ENCODE results near the gene GAMT.

Gene GAMT

DNA sequence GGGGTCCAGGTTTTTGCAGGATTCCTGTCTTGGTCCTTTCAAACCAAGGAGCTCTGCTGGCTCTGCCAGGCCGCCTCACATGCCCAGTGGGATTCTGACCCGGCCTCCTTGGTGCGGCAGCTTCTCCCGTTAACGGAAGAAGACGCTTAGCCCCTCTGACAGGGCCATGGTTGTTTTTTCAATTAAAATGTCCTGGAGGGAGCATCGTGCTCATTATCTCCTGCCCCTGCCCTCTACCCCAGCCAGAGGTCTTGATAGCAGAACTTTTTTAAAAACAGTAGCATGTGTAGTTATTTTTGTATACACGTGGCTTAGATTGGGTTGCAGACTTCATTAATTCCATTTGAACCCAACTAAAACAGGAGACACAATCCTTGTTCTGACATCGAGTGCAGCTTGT, 25.4 kb upstream of the GAMT start:
- TF ChIP-seq GATA2 (IDR thresholded peaks at IDR 0.05; ENCODE audit: low read depth, low read length): no peak
- TF ChIP-seq GATA3 (IDR thresholded peaks at IDR 0.05; ENCODE audit: low read depth, low read length): no peak

- TF ChIP-seq GATA3 (IDR thresholded peaks at IDR 0.05; ENCODE audit: low read depth, low read length) (no peak), GATA2 (IDR thresholded peaks at IDR 0.05; ENCODE audit: low read depth, low read length) (no peak)
Measured at GRCh38 chr19:1425902-1426301, 24.6 kb upstream of the GAMT start.

GRCh38 chr19:1425102-1425837, 23.9 kb upstream of the GAMT start:
- no peak for TF ChIP-seq GATA3 (IDR thresholded peaks at IDR 0.05; ENCODE audit: low read depth, low read length)
- no peak for TF ChIP-seq GATA2 (IDR thresholded peaks at IDR 0.05; ENCODE audit: low read depth, low read length)

DNA sequence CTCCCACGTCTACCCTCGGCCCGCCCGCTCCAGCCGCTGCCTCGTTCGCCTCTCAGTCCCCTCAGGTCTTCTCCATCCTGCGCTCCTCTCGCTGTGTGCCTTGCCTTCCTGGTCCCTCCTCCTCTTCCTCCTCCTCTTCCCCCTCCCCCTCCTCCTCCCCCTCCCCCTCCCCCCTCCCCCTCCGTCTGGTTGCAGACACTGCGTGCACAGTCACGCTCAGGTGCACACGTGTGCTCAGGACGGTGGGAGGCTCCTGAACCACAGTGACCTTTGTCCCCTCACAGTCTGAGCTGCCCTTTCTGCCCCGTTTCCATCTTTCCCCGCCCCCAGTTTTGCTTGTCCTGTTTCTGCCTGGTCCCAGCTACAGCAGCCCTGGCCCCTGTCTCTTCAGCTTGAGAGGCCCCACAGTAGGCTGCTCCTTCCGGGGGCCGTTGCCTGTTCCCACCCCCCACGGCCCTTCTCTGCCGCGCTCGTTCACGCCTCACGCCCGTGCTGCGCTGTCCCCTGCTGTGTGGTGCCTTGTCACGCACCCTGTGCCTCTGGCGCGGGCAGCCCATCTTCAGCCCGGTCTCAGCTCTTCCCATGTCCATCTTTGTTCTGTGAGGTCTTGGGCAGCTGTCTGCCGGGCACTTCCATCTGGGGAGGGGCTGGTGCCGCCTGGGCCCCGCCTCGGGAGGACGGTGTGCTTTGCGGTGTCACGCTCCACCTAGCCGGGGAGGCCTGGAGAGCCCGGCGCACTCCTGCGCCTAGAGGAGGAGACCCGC, 23.0 kb upstream of the GAMT start:
- no peak for TF ChIP-seq GATA2 (IDR thresholded peaks at IDR 0.05; ENCODE audit: low read depth, low read length)
- TF ChIP-seq GATA3 (IDR thresholded peaks at IDR 0.05; ENCODE audit: low read depth, low read length): no peak

DNA sequence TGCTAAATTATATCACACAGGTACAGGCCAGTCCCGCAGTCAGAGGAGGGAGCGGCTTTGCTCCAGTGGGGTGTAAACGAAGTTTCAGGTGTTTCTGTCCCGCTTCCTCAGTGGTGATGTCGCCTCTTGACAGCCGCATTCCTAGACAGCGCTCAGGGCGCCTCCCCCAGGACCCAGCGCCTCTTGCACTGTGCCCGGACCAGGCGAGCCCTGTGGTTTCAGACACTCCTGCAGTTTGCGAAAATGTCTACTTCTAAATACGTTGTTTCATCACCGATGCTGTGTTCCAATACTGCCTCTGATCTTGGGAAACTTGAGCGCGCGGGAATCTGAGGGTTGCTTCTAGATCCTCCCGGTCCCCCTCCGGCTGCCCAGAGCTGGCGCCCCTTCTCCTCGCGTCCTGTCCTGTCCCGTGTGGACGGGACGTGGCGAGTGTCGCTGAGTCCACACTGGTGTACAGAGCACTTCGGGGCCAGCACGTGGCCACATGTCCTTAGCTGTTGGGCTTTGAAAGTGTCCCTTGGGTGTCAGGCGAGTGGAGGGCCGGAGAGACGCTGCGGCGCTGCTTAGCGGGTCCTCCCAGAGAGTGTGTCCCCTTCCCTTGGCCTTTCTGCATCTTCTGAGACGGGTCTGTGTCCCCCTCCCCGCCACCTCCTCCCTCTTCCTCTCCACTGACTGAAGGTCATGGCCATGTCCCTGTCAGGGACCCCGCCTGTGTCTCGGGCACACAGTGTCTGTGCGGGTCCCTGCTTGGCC, 22.3 kb upstream of the GAMT start:
- no peak for TF ChIP-seq GATA3 (IDR thresholded peaks at IDR 0.05; ENCODE audit: low read depth, low read length)
- no peak for TF ChIP-seq GATA2 (IDR thresholded peaks at IDR 0.05; ENCODE audit: low read depth, low read length)

GRCh38 chr19:1422943-1423342, 21.6 kb upstream of the GAMT start:
- TF ChIP-seq GATA2 (IDR thresholded peaks at IDR 0.05; ENCODE audit: low read depth, low read length): no peak
- no peak for TF ChIP-seq GATA3 (IDR thresholded peaks at IDR 0.05; ENCODE audit: low read depth, low read length)

DNA sequence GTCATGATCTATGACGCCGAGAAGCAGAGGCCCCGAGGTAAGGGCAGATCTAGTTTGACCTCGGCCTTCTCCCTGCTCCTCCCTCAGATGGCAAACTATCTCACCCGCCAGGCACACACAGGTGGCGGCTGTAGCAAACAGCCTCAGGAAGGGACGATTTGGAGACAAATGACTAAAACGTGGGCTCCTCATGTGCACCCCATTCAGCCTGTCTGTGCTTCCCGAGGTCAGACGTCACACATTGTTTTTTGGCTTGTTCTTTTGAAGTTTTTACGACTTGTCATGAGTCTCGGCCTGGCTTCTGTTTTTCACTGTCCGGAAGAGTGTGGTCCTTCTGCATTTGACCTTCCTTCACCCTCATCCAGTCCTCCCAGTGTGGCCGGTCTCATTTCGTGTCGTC, 21.0 kb upstream of the GAMT start:
- TF ChIP-seq GATA2 (IDR thresholded peaks at IDR 0.05; ENCODE audit: low read depth, low read length) (no peak), GATA3 (IDR thresholded peaks at IDR 0.05; ENCODE audit: low read depth, low read length) (no peak)

DNA sequence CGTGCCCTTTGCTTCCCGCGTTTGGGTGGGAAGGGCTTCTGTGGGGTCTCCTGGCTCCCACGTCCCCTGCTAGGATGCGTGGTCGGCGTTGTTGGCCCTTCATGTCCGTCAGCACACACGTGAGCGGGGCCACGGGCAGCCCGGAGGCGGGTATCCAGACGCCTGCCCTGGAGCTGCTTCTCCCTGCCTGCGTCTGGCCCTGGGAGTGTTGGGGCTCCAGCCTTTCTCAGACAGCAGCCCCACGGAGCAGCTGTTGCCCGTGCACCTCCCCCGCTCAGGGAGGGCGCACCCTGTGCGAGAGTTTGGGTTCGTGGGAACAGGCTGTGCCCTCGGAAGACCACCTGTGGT, 20.6 kb upstream of the GAMT start:
- no peak for TF ChIP-seq GATA3 (IDR thresholded peaks at IDR 0.05; ENCODE audit: low read depth, low read length)
- TF ChIP-seq GATA2 (IDR thresholded peaks at IDR 0.05; ENCODE audit: low read depth, low read length): no peak

DNA sequence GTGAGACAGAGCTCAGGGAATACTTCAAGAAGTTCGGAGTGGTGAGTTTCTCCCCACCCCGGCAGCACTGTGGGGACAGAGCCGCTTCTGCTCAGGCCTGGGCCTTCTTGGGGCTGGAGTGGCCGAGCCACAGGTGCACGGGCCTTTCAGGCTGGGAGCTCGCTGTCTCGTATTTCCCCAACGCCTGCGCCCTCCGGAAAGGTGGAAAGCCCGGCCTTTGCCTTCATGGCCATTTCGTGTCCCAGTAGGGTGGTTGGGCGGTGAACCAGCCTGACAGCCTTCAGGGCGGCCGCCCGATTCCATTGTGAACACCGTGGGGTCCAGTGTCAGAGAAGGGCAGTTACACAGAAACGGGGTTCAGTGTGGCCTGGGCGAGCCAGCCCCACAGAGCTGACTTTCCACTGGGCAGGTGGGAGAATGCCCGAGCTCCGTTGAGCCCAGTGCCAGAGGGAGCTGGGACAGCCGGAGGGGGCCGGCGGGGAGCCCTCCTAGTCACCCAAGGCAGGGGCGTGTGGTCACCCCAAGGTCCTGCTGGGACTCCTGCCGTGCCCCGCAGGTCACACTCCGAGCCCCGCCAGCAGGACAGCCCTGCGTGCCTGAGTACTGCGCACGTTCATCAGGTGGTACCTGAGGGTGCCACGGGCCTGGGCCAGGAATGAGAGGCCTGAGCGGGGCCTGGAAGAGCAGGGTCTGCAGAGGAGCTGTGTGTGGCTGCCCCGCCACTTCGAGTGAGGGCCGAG, 20.0 kb upstream of the GAMT start:
- no peak for TF ChIP-seq GATA2 (IDR thresholded peaks at IDR 0.05; ENCODE audit: low read depth, low read length)
- no peak for TF ChIP-seq GATA3 (IDR thresholded peaks at IDR 0.05; ENCODE audit: low read depth, low read length)

- no peak for TF ChIP-seq GATA3 (IDR thresholded peaks at IDR 0.05; ENCODE audit: low read depth, low read length)
Measured at GRCh38 chr19:1420590-1420989, 19.2 kb upstream of the GAMT start.

DNA sequence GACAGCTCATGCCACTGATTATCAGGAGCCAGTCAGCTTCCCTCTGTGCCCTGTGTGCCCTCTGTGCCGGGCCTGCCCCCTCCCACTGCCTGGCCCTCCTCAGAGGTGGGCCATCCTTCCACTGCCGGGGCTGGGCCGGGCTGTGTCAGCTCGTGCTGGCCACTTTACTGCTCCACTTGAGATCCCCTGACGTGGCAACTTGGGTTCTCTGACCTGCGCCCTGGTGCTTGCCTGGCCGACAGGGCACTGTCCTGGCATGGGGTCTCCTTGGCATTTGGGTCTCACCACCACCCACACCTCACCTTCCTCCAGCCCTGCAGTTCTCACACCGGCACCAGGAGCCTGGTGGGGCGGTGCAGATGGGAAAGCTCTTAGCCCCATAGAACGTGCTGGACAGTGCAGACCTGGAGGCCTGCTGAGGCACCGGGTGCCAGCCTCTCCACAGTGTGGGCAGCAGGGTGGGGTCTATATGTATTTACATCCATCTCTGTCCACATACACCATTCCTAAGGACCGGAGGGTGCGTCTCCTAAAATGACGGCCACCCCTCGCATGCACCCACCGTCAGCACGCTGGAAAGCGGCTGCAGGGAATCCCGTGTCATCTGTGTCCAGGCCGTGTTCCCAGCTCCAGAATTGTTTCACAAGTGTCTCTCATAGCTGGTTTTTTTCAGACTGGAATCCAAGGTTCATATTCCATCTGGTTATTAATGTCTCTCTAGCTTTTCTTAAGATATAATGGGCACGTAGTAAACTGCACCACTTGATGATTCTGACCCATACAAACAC, 17.8 kb upstream of the GAMT start:
- TF ChIP-seq GATA2 (IDR thresholded peaks at IDR 0.05; ENCODE audit: low read depth, low read length) (no peak), GATA3 (IDR thresholded peaks at IDR 0.05; ENCODE audit: low read depth, low read length) (no peak)

- TF ChIP-seq GATA3 (IDR thresholded peaks at IDR 0.05; ENCODE audit: low read depth, low read length): no peak
Measured at GRCh38 chr19:1418496-1418775, 17.1 kb upstream of the GAMT start.

DNA sequence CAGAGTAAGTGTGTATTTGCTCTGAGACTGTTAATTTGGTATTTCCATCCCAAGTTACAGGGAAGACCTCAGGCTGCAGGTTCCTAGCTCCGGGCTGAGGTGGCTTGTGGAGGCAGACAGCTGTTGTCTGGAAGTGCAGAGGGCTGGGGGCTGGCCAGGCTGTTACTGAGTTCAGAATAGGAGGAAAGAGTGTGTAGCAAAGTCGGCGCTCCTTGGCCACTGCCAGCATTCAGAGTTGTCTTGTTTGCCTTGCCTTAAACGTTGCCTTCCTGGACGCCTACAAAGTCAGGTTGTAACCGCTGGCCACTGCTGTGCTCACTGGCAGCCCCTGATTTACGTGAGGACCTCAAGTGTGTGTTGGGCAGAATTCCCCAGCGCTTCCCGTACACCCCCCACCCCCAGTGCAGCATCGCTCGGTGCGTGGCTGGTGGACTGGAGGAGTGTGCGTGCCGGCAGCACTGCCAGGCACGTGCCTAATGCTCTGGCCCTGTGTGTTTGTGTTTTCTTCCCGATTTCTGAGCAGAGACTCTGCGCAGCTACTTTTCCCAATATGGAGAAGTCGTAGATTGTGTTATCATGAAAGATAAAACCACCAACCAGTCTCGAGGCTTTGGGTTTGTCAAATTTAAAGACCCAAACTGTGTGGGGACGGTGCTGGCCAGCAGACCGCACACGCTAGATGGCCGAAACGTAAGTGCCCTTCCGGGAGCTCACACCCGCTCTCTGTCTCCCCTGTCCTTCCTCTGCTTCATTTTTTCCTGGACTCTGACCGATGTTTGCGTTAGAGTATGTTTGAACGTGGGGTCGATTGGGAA, 16.5 kb upstream of the GAMT start:
- no peak for TF ChIP-seq GATA3 (IDR thresholded peaks at IDR 0.05; ENCODE audit: low read depth, low read length)
- TF ChIP-seq GATA2 (IDR thresholded peaks at IDR 0.05; ENCODE audit: low read depth, low read length): no peak
